Measurements from ENCODE around the gene BRIP1.
"Not testable (repeated sequence)": the region's sequence is repeated elsewhere in the genome, so short reads cannot be mapped to it uniquely, and the experiment has no call there.

The BRIP1 gene

DNA sequence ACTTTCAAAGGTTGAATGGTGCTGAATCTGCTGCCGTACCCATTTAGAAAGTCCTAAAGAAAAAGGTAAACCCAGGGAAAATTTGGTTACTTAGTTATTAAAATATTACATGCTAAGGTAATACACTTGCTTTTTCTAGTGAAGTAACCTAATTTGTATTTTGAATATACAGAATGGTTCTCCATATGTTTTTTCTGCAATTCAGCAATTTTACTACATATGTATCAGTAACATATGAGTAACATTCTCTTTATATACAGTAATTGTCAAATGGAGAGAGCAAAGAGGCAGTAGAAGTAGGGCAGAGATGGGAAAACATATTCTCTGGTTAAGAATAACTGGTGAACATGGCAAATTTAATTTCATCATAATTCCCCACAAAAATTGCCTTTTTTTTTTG is 177.2 kb downstream of the BRIP1 start:
- DNase-seq, result no peak

GRCh38 chr17:61684818-61685217 is 178.5 kb downstream of the BRIP1 start:
- DNase-seq, result no peak

- no peak for DNase-seq
Measured at GRCh38 chr17:61684172-61684571, 179.2 kb downstream of the BRIP1 start.

DNA sequence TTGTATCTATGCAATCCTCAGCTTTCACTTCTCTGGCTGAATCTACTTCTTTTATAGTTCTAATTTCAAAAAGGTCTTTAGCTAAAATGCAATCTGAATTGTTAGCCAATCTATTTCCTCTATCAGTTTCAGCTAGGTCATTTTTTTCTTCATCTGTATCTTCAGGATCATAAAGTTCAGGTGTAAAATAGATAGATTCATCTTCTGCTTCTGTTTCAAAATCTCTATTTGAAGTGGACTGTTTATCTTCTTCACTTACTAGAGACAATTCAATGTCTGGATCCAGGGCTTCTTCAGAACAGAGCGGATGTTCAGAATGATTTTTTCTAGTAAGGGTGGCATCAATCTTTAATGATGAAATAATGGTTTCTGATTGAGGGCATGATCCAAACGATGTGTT is 179.9 kb downstream of the BRIP1 start:
- no peak for DNase-seq

- DNase-seq, result no peak
Measured at GRCh38 chr17:61680921-61681320, 182.4 kb downstream of the BRIP1 start.

- DNase-seq, result no peak
Measured at GRCh38 chr17:61678339-61678738, 185.0 kb downstream of the BRIP1 start.

GRCh38 chr17:61677150-61677811 is 186.0 kb downstream of the BRIP1 start:
- not testable (repeated sequence) for DNase-seq

- not testable (repeated sequence) for DNase-seq
Measured at GRCh38 chr17:61676522-61676921, 186.8 kb downstream of the BRIP1 start.

DNA sequence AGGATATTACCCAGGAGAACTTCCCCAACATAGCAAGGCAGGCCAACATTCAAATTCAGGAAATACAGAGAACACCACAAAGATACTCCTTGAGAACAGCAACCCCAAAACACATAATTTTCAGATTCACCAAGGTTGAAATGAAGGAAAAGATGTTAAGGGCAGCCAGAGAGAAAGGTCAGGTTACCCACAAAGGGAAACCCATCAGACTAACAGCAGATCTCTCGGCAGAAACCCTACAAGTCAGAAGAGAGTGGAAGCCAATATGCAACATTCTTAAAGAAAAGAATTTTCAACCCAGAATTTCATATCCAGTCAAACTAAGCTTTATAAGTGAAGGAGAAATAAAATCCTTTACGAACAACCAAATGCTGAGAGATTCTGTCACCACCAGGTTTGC is 188.7 kb downstream of the BRIP1 start:
- not testable (repeated sequence) for DNase-seq

GRCh38 chr17:61673019-61673897 is 190.1 kb downstream of the BRIP1 start:
- DNase-seq, result not testable (repeated sequence)

DNA sequence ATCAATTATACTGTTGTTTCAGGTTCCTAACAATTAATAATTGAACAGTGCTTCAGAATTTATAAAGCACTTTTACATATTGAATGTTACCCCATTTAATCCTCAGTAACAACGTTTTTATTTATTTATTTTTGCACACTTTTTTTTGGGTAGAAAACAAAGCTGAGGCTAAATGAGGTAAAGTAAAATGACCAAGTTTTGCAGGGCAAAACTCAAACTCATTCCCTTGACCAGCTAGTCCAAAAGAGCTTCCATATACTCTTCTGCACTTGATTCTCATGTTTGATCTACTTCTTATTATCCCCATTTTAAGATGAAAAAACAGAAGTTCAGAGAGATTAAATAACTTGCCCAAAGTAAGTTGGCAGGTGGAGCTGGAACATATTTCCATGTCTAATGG is 191.2 kb downstream of the BRIP1 start:
- no peak for DNase-seq

GRCh38 chr17:61670691-61671090 is 192.6 kb downstream of the BRIP1 start:
- DNase-seq, result no peak

- no peak for DNase-seq
Measured at GRCh38 chr17:61669522-61669921, 193.8 kb downstream of the BRIP1 start.

- DNase-seq, result no peak
Measured at GRCh38 chr17:61668486-61668885, 194.8 kb downstream of the BRIP1 start.

DNA sequence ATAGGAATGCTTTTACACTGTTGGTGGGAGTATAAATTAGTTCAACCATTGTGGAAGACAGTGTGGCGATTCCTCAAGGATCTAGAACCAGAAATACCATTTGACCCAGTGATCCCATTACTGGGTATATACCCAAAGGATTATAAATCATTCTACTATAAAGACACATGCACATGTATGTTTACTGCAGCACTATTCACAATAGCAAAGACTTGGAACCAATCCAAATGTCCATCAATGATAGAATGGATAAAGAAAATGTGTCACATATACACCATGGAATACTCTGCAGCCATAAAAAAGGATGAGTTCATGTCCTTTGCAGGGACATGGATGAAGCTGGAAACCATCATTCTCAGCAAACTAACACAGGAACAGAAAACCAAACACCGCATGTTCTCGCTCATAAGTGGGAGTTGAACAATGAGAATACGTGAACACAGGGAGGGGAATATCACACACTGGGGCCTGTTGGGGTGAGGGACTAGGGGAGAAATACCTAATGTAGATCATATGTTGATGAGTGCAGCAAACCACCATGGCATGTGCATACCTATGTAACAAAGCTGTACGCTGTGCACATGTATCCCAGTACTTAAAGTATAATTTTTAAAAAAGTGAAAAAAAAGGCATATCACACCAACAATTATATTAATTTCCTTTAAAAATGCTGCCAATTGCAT is 196.8 kb downstream of the BRIP1 start:
- not testable (repeated sequence) for DNase-seq

DNA sequence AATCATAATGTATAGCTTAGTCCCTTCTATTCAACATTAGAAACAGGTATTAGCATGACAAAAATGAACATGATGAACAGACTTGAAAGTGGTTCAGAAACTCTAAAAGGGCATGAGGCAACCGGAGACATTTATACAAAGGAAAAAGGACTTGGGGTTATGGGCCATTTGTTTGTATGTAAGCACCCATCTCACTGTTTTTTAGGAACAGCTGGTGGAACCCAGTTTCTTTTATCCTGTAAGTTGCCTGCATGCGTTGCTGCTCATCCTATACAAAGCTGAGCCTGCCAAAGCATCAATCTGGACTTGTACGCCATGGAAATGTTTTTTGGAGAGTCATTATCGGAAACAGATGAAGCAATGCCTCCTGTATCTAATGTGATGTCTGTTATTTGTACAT is 200.0 kb downstream of the BRIP1 start:
- no peak for DNase-seq

DNA sequence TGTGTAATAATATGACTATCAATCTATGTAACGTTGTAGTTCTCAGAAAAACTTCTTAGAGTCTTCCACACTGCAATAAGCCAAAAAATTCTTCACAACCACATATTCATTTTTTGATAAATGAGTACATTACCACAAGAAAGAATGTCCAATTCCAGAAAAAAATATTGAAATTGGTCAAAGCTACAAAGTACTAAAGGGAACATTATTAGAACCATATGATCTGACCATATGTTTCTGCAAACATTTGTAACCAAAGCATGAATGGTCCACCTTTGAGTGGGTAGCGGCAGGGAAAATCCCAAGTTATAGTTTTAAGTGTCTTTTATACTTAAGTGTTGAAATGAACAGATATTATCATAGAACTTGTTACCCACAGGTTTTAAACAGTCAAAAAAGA is 200.6 kb downstream of the BRIP1 start:
- no peak for DNase-seq

DNA sequence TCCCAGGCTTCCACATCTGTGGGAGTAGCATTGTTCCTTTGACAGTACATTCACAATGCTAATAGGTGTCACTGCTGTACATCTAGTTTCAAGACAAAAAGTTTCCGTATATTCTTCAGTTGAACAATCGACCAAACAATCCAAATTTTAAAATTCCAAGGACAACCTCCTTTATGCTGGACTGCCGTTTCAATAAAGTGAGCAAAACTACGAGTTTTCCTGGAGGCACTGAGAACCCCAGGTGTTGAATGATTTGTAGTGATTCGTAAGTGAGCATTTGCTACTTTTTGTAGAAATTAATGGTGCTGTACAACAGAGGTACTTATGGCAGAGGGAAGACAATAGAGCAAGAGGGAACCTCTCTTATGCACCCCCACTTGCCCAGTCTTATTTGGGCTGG is 201.1 kb downstream of the BRIP1 start:
- no peak for DNase-seq

- no peak for DNase-seq
Measured at GRCh38 chr17:61660746-61661485, 202.4 kb downstream of the BRIP1 start.

GRCh38 chr17:61659437-61659836 is 203.9 kb downstream of the BRIP1 start:
- DNase-seq, result no peak

GRCh38 chr17:61658183-61658582 is 205.1 kb downstream of the BRIP1 start:
- no peak for DNase-seq

GRCh38 chr17:61657338-61657737 is 206.0 kb downstream of the BRIP1 start:
- no peak for DNase-seq

DNA sequence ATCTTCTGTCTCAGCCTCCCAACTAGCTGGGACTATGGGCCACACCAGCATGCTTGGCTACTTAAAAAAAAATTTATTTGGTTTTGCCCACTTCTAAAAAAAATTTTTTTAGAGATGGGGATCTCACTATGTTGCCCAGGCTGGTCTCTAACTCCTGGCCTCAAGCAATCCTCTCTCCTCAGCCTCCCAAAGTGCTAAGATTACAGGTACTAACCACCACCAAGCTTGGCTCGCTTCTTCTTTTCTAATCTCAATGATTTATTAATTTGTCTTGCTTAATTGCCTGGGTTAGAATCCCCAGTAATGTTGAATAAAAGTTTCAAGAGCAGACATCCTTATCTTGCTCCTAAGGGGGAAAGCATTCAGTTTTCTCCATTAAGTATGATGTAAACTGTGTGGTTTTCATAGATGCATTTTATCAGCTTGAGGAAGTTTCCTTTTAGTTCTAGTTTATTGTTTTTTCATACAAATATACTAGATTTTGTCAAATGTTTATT is 206.6 kb downstream of the BRIP1 start:
- DNase-seq, result no peak

All from SHP77 treated with DMSO at 0.1 percent for 48 hours (cell line).